Panc1 (cell line): Measurements from ENCODE around the gene TPT1. TPM values are rescaled to one million over a fixed set of nuclear protein-coding genes. Genes with fewer than 3 reads are reported as not detected.

ENCODE experiments used
- ATAC-seq: fragments of 200-7000 bp; cut with Tn5 transposase; 2 replicates; pipeline ENCODE4 v1.9.1; 2020; ENCODE audit warnings: mild to moderate bottlenecking, moderate library complexity
- BruUV-seq: library from RNA; stranded (reverse); fragments of 400-500 nt; replicated peaks from 2 replicates; lab custom pipeline; 2021; lab: Mats Ljungman, UMichigan
- CTCF ChIA-PET: fragments of 300-600 bp; sonication (Branson Sonifier 250); formaldehyde crosslinking; loops from one replicate; lab custom pipeline; 2022; ENCODE audit warnings: antibody characterized with exemption; lab: Charles Lee
- POLR2A ChIA-PET: fragments of 300-600 bp; sonication (Branson Sonifier 250); formaldehyde crosslinking; loops from one replicate; lab custom pipeline; 2022; ENCODE audit warnings: antibody characterized with exemption; lab: Charles Lee
- DNase-seq: peaks from one replicate; pipeline ENCODE4 v3.0.0-alpha.2; 2010; ENCODE audit warnings: low read depth, low spot score
- H3K27ac ChIP-seq: 2 replicates; pipeline ENCODE4 v1.5.1; 2011; ENCODE audit warnings: mild to moderate bottlenecking, low read length, inconsistent platforms
- H3K27me3 ChIP-seq: fragments of 200-500 bp; sonication (Bioruptor generic); 2 replicates; pipeline ENCODE4 v1.6.0; 2014; ENCODE audit warnings: low read length, inconsistent platforms; ENCODE audit not compliant: control insufficient read depth, insufficient read depth
- H3K36me3 ChIP-seq: fragments of 200-500 bp; sonication (Bioruptor generic); 2 replicates; pipeline ENCODE4 v1.5.1; 2014; ENCODE audit warnings: inconsistent platforms, mild to moderate bottlenecking, low read length, moderate library complexity; ENCODE audit not compliant: control insufficient read depth, insufficient read depth
- H3K4me1 ChIP-seq: 2 replicates; pipeline ENCODE4 v1.5.1; 2011; ENCODE audit warnings: inconsistent platforms, mild to moderate bottlenecking, low read length, moderate library complexity; ENCODE audit not compliant: control insufficient read depth, insufficient read depth
- H3K4me3 ChIP-seq, 2 experiments: 2 replicates each; pipeline ENCODE4 v1.5.1; 2011 to 2012; ENCODE audit warnings: low read depth in 2 of 2, low read length in 2 of 2, mild to moderate bottlenecking in 2 of 2, inconsistent platforms in 1 of 2, moderate library complexity in 1 of 2
- H3K9me3 ChIP-seq: fragments of 200-500 bp; sonication (Bioruptor generic); 2 replicates; pipeline ENCODE4 v1.5.1; 2014; ENCODE audit warnings: low read depth, mild to moderate bottlenecking, inconsistent platforms, low read length, moderate library complexity; ENCODE audit not compliant: control insufficient read depth, insufficient read depth
- POLR2AphosphoS5 ChIP-seq: IDR thresholded peaks from 2 replicates; pipeline ENCODE4 v1.6.1; 2012; ENCODE audit warnings: mild to moderate bottlenecking, low read depth, low read length, moderate library complexity
- SIN3A ChIP-seq: IDR thresholded peaks from 2 replicates; pipeline ENCODE4 v1.6.1; 2012; ENCODE audit warnings: low read depth, mild to moderate bottlenecking, low read length, moderate library complexity, borderline replicate concordance; ENCODE audit not compliant: insufficient read depth
- TCF7L2 ChIP-seq: IDR thresholded peaks from 2 replicates; pipeline ENCODE4 v1.6.1; 2011; ENCODE audit warnings: mild to moderate bottlenecking, low read depth, low read length, inconsistent platforms
- in situ Hi-C: cut with HindIII; loops from 2 replicates; pipeline ENCODE4 v1.10.0; 2016; ENCODE audit warnings: low sequenced_read_pairs, low pct_unique_long_range_greater_than_20kb
- intact Hi-C: fragments of 100-400 bp; cut with micrococcal nuclease; formaldehyde crosslinking; loops from one replicate; pipeline ENCODE4 v1.10.0; 2022; ENCODE audit not compliant: unreplicated experiment
- total RNA-seq: library from RNA; stranded (reverse); gene quantifications from one replicate; pipeline ENCODE4 v1.2.1, GENCODE V29; 2021; ENCODE audit not compliant: unreplicated experiment
- TF ChIP-seq, protein P1 (sequence below), 2 experiments: IDR thresholded peaks; 2 replicates each; pipeline ENCODE4 v1.6.1; 2011 to 2012; ENCODE audit warnings: low read depth in 2 of 2, control low read depth in 1 of 2, low read length in 1 of 2, mild to moderate bottlenecking in 1 of 2, moderate library complexity in 1 of 2; ENCODE audit not compliant: insufficient read depth in 1 of 2
- TF ChIP-seq, protein P2 (sequence below): fragments of 450-650 bp; IDR thresholded peaks from 2 replicates; pipeline ENCODE4 v1.5.1; 2017; ENCODE audit warnings: mild to moderate bottlenecking

TPT1 gene
- total RNA-seq, 1 experiment from 2014 or later, result 939 TPM

DNA sequence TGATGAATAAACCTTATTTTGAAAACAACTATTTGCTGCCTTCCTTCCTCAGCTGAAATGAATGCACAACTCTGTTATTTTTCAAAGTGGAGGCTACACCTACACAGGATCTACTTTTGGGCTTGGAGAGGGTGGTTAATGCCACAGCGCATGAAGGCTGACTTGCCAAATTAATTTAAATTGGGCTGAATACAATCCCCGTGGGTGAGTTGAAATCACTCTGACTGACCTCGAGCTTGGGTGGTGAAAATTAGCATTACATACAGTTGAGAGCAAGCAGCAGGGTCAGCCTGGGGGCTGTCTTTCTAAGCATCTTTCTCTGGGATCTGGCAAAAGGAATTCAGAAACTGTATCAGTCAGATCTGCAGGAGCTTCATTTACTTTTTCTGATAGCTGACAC lies 38.5 kb downstream of the TPT1 start:
- in situ Hi-C loops, result no loop called here
- intact Hi-C loops, result loop anchor here (5.0 kb wide), 1 partner anchor 260 kb away; no protein-coding TSS in a partner anchor
- Histone ChIP-seq H3K36me3 (no peaks in the 10 kb centered on the region), H3K4me3 (no peak overlapping the region), H3K27me3 (no peaks in the 10 kb centered on the region), H3K4me1 (no peaks in the 10 kb centered on the region), H3K27ac (no peak overlapping the region), H3K9me3 (no peaks in the 10 kb centered on the region)
- TF ChIP-seq TCF7L2 (no peak), SIN3A (no peak), POLR2AphosphoS5 (no peak)
- TF ChIP-seq, protein P1, sequence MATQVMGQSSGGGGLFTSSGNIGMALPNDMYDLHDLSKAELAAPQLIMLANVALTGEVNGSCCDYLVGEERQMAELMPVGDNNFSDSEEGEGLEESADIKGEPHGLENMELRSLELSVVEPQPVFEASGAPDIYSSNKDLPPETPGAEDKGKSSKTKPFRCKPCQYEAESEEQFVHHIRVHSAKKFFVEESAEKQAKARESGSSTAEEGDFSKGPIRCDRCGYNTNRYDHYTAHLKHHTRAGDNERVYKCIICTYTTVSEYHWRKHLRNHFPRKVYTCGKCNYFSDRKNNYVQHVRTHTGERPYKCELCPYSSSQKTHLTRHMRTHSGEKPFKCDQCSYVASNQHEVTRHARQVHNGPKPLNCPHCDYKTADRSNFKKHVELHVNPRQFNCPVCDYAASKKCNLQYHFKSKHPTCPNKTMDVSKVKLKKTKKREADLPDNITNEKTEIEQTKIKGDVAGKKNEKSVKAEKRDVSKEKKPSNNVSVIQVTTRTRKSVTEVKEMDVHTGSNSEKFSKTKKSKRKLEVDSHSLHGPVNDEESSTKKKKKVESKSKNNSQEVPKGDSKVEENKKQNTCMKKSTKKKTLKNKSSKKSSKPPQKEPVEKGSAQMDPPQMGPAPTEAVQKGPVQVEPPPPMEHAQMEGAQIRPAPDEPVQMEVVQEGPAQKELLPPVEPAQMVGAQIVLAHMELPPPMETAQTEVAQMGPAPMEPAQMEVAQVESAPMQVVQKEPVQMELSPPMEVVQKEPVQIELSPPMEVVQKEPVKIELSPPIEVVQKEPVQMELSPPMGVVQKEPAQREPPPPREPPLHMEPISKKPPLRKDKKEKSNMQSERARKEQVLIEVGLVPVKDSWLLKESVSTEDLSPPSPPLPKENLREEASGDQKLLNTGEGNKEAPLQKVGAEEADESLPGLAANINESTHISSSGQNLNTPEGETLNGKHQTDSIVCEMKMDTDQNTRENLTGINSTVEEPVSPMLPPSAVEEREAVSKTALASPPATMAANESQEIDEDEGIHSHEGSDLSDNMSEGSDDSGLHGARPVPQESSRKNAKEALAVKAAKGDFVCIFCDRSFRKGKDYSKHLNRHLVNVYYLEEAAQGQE (IDR thresholded peaks at IDR 0.05; ENCODE audit: insufficient read depth in 1 of 2, low read depth in 2 of 2, low read length in 1 of 2), result no peak
- TF ChIP-seq, protein P2, sequence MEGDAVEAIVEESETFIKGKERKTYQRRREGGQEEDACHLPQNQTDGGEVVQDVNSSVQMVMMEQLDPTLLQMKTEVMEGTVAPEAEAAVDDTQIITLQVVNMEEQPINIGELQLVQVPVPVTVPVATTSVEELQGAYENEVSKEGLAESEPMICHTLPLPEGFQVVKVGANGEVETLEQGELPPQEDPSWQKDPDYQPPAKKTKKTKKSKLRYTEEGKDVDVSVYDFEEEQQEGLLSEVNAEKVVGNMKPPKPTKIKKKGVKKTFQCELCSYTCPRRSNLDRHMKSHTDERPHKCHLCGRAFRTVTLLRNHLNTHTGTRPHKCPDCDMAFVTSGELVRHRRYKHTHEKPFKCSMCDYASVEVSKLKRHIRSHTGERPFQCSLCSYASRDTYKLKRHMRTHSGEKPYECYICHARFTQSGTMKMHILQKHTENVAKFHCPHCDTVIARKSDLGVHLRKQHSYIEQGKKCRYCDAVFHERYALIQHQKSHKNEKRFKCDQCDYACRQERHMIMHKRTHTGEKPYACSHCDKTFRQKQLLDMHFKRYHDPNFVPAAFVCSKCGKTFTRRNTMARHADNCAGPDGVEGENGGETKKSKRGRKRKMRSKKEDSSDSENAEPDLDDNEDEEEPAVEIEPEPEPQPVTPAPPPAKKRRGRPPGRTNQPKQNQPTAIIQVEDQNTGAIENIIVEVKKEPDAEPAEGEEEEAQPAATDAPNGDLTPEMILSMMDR, result no peak
- BruUV-seq, result no TSS peak
- POLR2A ChIA-PET, result no interaction called here
- CTCF ChIA-PET, result interaction anchor here (0.7 kb wide), 1 partner anchor 21 kb away, joined by 3 read pairs; no protein-coding TSS in a partner anchor
- DNase-seq, result no peak
- ATAC-seq, result no peak

DNA sequence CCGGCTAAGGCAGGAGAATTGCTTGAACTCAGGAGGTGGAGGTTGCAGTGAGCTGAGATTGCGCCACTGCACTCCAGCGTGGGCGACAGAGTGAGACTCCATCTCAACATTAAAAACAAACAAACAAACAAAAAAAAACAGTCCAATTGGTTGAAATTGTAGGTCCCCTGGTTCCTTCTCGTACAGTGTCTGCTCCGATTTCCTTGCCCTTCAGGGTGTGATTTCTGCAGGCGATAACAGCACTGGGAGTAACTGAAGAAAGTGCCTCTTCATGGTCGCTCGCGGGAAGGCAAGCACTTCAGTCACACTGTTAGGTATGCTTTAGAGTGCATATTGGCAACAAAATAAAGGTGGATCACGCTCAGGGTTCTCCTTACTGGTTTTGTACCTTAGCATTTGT lies 39.7 kb downstream of the TPT1 start:
- ChIA-PET POLR2A (no interaction called here), CTCF (no interaction called here)
- Histone ChIP-seq H3K9me3 (no peaks in the 10 kb centered on the region), H3K27me3 (no peaks in the 10 kb centered on the region), H3K4me1 (no peaks in the 10 kb centered on the region), H3K36me3 (no peaks in the 10 kb centered on the region), H3K4me3 (no peak overlapping the region), H3K27ac (no peak overlapping the region)
- intact Hi-C loops, result loop anchor here (5.0 kb wide), 1 partner anchor 259 kb away; no protein-coding TSS in a partner anchor
- in situ Hi-C loops, result no loop called here
- ATAC-seq (no peak), DNase-seq (no peak)
- TF ChIP-seq SIN3A (no peak), POLR2AphosphoS5 (no peak), TCF7L2 (no peak)
- TF ChIP-seq, protein P1 (IDR thresholded peaks at IDR 0.05; ENCODE audit: insufficient read depth in 1 of 2, low read depth in 2 of 2, low read length in 1 of 2), result no peak
- TF ChIP-seq, protein P2, result no peak
- no TSS peak for BruUV-seq
